DMS 273 (cell line): Measurements from ENCODE around the gene HTR2C.
"Not testable (repeated sequence)": the region's sequence is repeated elsewhere in the genome, so short reads cannot be mapped to it uniquely, and the experiment has no call there.

Experiments used
- DNase-seq: peaks from one replicate; lab custom pipeline; 2025; ENCODE audit not compliant: unreplicated experiment; lab: John Stamatoyannopoulos, UW

Gene HTR2C

DNA sequence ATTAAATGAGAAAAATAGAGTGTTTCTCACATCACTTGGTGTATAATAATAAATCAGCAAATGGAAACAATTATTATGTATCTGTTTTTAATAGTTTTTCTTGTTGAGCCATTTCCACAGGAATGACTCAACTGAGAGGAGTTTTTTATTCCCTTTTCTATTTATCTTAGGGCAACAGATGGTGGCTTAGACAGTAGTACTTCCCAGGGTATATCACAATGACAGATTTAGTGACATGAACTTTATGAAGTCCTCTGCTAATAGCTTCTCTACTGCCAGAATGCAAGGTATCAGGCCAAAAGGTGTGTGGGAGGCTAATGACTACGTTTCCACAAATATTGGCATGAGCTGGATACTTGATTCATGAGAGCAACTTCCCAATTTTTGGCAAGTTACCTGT, 126.7 kb downstream of the HTR2C start:
- no peak for DNase-seq

DNA sequence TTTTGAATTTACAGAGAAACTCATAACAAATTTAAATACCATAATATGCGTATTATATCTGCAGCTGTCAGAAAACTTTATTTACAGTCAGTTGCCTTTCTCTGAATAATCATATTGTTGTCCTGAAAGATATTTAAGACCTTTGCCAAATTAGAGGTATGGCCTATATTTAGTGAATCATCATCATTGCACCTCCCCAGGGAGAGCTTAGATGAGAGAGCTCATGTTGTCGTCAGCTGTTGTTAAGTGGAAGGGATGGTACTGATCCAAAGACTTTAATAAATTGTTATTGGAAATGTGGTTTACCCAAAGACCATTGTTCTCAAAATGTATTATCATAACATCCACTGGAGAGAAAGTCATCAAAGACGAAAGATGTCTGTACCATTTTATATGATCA, 128.6 kb downstream of the HTR2C start:
- no peak for DNase-seq

DNA sequence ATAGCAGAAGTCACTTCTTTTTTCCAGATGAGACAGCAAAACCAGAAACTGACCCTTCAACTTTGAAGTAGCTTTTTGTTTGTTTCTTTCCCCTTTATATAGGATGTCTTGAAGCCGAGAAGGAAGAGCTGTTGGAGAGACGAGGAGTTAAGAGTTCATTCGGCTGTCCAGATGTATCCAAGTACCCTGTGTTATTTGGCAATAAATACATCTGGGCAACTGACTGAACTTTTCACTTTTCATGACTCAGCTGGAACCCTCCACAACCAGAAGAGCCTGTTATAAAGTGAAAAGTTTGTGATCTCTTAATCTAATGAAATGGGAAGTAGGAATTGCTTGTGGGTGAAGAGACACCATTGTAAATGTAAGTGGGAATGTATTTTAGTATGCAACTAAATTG, 131.2 kb downstream of the HTR2C start:
- no peak for DNase-seq

DNA sequence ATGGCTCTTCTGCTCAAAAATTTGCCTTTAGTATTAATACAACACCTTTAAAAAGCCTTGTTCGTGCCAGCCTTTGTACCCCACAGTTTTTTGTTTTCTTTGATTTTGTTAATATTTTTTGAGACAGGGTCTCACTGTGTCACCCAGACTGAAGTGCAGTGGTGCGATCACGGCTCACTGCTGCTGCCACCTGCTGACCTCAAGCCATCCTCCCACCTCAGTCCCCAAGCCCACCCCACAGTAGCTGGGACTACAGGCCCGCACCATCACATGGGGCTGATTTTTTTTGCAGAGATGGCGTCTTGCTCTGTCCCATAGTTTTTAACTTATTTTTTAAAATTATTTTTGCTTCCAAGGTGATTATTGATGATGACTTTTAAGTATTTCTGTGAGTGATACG, 134.0 kb downstream of the HTR2C start:
- DNase-seq, result no peak

DNA sequence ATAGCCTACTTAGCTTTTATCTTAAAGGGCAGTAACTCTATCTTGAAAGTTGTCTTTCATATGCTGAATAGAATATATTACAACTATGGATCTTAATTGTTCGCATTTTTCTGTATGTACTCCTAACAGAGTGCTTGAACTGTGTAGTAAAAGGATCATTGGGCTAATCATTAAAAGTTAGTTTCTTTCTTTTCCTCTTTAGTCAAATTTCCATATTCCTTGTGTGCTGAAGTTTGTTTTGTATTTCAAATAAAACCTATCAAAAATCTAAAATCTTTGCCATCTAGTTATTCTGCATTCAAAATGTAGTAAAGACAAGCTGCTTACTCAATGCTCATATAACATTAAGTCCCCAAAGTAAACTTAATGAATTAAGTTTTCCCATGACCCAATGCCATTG, 182.7 kb downstream of the HTR2C start:
- DNase-seq, result no peak

DNA sequence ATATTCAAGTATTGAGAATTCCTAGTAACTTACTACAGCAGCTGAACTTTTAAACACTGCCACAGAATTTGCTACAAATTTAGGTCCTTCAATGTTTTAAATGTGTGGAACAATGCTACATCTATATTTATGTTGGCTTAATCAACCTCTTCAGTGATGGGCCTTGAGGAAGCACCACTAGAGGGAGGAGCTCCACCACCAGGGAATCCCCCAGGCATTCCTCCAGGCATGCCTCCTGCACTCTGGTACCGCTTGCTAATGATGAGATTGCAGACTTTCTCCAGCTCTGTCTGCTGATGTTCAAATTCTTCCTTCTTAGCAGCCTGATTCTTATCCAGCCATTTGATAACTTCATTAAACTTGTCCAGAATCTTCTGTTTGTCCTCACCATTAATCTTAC, 190.8 kb downstream of the HTR2C start:
- no peak for DNase-seq

DNA sequence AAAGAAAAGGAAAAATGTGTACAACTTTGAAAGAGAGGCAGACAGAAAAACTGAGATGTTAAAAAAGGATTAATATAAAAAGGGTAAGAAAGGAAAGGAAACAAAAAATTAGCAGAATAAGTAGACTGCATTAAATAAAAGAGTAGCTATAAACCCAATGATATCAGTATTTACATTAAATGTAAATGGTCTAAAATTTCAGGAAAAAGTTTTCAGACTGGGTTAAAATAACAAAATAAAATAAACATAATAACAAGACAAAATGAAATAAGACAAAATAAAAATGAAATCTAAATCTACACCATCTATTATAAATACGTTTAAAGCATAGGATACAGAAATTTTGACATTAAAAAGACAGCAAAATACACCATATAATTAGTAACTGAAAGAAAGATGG, 199.0 kb downstream of the HTR2C start:
- DNase-seq, result no peak

DNA sequence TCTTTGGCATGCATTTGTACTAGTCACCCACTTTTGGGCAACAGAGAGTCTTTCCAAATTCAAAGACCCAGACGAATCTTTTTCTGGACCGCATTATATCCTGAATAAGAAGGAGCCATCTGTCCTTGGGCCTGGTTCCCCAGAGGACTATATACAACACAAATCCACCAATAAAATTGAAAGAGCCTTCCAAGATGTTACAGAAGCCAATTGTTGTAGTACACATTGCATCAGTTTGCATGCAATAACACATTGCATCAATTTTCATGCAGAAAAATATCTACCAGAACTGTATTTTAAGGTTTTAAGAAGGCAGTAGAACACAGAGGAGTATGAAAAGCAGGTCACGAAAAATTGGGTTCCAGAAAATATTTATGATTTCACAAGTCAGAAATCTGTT, 203.2 kb downstream of the HTR2C start:
- no peak for DNase-seq

DNA sequence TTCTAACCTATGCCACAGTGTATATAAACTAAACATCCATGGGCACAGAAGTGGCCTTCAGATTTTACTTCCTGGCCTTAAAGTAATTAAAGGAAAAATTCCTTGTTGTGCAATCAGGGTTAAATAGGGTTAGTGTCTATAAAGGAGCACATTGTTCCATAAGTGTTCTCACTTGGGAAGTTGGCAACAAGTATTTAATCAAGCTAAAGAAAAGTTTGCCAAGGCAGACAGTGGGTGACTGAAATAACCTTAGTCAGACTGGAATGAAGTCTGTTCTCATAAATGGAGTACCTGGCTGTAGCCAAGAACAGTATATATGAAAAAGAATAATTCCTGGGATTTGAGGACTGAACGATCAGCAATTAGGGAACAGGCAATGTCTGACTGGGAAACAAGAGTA, 213.6 kb downstream of the HTR2C start:
- DNase-seq, result no peak

DNA sequence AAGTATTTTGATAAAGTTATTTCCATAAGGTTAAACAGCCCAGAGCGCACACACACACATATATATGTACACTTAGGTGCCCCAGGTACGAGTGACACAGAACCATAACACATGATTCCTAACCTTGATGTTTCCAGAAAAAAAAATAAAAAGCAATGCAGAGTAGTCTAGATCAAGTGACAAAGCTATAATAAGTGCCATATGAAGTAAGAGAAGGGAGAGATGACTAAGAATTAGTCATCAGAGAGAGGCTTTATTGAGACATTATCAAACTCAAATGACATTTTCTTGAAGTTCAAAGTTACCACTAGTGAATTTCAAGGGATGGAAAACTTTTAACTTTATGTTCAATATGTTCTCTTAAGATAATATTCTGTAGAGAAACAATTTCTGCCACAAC, 215.0 kb downstream of the HTR2C start:
- no peak for DNase-seq

DNA sequence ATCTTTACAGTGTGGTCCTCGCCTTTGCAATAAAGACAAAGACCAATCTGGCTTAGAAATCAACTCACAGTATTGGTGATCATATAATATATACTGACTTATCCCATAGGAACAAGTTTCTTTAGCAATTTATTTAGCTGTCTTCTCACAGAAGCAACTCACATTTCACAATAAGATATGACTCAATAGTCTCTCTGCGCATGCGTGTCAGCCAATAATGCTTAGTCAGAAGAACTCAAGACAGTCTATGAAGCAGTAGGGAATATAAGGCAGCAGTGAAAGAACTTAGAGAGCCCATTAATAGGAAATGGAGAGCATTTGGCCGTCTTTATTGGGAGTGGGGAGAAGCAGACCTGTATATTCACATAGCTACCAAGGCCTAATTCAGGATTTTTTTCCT, 216.8 kb downstream of the HTR2C start:
- DNase-seq, result no peak

DNA sequence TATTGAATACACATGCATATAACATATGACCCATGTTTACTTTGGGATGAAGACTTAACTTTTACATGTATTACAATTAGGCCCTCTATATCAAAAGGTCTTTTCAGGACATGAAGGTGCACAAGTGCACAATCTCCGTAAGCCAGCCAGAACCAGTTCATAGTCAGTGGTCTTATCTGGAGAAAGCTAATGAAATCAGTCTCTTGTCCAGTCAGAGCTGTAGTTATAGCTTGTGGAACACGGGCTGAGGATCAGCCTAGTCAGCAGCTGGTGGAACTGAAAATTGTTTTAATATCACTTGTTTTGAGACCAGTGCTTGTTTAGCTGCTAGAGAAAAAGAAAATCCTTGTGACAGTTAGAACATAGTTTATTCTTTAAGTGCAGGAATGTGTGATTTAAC, 235.6 kb downstream of the HTR2C start:
- no peak for DNase-seq

DNA sequence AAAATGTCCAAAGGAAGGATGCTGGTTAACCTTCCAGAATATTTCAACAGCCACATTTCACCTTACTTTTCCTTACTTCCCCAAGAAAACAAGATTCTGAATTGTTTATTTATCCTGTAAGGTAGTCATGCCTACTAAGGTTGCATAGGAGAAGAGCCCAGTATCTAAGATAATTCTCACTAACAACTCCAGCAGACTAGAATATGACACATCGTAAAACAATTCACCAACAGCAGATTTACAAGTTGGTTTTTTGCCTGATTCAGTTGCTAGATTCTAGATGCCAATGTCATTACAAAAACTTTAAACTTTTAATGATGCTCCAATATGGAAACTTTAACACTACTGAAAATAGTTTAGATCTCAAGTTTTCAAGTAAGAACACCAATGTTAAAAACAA, 257.2 kb downstream of the HTR2C start:
- no peak for DNase-seq

DNA sequence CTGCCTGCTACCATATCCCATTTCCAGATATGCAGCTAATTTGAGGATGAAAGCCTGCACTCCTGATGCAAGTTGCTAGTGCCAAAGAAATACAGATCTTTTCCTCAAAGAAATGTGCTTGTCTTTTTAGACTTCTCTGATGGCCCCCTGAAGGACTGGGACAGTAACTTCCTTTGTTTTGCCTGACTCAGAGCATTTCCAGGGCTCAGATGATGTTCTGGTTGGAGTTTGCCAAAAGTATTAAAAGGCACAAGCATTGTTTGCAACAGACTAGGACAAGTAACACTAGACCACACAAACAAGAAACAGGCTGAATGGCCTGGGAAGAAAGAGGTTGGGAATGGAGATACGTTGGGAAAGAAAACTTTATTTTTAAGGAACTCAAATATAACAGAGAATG, 258.3 kb downstream of the HTR2C start:
- no peak for DNase-seq

DNA sequence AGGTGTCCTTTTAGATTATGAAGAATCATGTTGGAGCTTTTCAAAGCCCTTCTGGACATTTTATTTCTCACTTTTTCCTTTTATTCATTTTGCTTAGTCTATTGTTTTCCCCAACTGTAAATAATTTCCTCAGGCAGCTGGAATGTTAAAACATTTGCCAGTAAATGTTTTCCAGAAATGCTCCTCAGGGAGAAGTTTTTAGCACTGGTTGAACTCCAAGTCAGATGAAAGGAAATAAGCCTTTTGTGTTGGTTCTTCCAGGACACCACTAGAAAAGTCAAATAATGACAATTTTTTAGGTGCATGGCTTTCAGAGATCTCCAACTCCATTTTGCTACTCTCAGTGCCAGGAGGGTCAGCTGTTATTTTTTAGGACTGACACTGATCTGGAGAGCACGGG, 305.6 kb downstream of the HTR2C start:
- no peak for DNase-seq

DNA sequence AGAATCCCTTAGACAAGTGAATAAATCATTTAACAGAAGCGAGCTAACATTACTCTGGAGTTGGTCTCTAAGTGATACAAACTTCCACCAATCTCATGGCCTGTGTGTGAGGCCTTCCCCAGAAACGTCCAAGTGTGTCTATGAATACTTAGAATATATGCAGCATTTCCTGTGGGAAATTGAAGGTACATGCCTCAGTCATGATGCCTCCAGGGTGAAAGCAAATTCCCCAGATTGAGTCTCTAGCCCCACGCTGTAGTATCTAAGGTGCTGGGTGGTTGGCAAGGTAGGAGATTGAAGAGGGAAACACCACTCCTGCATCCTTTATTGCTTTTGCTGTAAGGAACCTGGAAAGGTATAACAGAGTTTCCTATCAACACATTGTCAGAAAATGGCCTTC, 319.7 kb downstream of the HTR2C start:
- no peak for DNase-seq

DNA sequence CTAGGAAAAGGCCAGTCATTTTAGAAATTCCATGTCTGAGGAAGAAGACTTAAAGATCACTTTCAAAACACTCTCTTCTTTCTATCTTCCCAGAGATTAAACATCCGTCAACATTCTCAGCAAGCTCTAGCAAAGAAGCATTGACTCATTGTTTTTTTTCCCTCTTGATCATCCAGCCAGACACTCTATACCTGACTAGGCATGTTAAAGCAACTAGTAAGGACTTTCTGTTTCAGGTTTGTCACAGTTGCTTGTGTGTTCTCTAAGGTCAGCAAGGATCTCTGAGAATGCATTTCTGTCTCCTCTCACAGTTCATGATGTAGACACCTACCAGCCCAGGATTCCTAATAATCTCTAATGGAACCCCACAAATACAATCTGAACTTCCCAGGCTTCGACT, 321.4 kb downstream of the HTR2C start:
- DNase-seq, result no peak

DNA sequence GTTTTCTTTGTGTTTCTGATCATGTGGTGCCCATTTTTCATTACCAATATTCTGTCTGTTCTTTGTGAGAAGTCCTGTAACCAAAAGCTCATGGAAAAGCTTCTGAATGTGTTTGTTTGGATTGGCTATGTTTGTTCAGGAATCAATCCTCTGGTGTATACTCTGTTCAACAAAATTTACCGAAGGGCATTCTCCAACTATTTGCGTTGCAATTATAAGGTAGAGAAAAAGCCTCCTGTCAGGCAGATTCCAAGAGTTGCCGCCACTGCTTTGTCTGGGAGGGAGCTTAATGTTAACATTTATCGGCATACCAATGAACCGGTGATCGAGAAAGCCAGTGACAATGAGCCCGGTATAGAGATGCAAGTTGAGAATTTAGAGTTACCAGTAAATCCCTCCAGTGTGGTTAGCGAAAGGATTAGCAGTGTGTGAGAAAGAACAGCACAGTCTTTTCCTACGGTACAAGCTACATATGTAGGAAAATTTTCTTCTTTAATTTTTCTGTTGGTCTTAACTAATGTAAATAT, 323.2 kb downstream of the HTR2C start:
- DNase-seq, result no peak

DNA sequence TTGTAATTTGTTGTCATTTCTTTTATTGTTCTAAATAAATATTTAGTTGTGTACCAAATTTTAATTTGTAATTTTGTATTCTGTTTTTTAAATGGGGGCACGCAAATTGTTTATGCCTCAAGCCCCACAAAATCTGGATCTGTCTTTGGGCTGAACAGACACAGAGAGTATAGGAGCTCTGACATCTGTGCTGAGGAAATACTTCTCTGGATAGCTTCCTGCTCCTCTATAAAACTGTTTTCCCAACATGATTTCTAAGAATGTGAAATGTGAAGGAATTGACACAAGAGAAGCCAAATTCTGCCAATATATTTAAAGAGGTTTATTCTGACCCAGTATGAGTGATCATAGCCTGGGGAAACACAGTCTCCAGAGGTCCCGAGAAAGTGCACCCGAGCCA, 340.5 kb downstream of the HTR2C start:
- no peak for DNase-seq

DNA sequence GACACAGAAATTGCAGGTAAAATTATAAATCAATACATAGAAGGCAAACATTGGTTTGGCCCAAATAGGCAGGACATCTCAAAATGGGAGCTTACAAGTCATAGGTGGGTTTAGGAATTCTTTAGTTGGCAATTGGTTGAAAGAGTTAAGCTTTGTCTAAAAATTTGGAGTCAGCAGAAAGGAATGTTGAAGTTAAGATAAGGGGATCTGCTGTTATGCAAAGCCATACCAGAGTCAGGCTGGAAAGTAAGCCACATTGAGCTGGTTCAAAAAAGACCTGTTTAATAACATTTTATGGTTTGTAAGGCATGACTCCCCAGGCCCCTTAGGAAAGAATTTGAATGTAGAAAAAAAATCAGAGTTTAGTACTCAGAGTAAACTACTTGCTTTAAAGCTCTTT, 341.0 kb downstream of the HTR2C start:
- DNase-seq, result no peak

DNA sequence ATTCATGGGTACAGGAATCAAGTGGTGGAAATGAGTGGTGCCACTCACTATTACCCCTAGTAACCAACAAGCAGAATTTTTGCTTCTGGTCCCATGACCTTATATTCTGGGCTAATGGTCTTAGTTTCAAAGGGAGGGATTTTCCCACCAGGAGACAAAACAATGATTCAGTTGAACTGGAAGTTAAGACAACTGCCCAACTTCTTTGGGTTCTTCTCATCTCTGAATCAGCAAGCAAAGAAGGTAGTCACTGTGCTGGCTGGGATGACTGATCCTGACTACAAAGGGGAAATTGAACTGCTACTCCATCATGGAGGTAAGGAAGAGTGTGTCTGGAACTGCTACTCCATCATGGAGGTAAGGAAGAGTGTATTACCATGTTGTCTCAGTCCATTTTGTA, 346.3 kb downstream of the HTR2C start:
- DNase-seq, result no peak

DNA sequence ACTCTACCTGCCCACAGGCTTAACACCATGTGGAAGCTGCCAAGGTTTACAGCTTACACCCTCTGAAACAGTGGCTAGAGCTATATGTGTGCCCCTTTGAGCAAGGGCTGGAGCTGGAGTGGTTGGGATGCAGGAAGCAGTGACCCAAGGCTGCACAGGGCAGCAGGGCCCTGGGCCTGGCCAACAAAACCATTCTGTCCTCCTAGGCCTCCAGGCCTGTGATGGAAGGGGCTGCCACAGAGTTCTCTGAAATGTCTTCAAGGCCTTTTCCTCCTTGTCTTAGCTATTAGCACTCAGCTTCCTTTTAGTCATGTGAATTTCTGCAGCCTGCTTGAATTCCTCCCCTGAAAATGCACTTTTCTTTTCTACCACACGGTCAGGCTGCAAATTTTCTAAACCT, 348.7 kb downstream of the HTR2C start:
- DNase-seq, result no peak

DNA sequence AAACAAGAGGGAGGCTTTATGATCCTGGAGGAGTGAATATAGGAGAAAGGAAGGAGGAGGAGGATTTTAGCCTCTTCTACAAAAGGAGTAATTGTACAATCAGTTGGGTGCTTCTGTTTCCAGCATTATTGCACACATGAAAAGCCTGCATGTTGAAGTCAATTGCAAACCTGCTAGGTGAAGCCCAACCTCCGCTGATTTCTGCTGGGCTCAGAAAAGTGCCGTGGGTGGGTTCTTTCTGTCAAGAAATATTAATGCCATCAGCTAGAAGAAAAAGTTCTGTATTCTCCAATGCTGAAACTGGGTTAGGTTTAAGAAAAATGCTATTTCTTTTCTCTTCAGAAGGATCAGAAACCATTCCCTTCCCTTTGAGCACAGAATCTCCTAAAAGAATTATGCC, 349.4 kb downstream of the HTR2C start:
- not testable (repeated sequence) for DNase-seq

DNA sequence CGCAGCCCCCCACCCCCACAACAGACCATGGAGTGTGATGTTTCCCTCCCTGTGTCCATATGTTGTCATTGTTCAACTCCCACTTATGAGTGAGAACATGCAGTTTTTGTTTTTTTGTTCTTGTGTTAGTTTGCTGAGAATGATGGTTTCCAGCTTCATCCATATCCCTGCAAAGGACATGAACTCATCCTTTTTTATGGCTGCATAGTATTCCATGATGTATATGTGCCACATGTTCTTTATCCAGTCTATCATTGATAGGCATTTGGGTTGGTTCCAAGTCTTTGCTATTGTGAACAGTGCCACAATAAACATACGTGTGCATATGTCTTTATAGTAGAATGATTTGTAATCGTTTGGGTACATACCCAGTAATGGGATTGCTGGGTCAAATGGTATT, 353.2 kb downstream of the HTR2C start:
- not testable (repeated sequence) for DNase-seq
